ENCODE measurements around the gene RTBDN.

- TF ChIP-seq, protein P1, sequence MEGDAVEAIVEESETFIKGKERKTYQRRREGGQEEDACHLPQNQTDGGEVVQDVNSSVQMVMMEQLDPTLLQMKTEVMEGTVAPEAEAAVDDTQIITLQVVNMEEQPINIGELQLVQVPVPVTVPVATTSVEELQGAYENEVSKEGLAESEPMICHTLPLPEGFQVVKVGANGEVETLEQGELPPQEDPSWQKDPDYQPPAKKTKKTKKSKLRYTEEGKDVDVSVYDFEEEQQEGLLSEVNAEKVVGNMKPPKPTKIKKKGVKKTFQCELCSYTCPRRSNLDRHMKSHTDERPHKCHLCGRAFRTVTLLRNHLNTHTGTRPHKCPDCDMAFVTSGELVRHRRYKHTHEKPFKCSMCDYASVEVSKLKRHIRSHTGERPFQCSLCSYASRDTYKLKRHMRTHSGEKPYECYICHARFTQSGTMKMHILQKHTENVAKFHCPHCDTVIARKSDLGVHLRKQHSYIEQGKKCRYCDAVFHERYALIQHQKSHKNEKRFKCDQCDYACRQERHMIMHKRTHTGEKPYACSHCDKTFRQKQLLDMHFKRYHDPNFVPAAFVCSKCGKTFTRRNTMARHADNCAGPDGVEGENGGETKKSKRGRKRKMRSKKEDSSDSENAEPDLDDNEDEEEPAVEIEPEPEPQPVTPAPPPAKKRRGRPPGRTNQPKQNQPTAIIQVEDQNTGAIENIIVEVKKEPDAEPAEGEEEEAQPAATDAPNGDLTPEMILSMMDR (IDR thresholded peaks at IDR 0.05): no peak
- no peak for TF ChIP-seq POLR2A (IDR thresholded peaks at IDR 0.05)
These were observed 4.7 kb upstream of the RTBDN start for GRCh38 chr19:12838886-12839756.
